ENCODE results near the gene TBC1D14. TPM values are rescaled to one million over a fixed set of nuclear protein-coding genes. Genes with fewer than 3 reads are reported as not detected.

TBC1D14 gene
- total and polyA plus RNA-seq, 10 of the 15 experiments (the other 5 are each of a cell fraction or from before 2014, with no cell fraction given) = 0.87 to 39.3 (median 30.1) TPM

GRCh38 chr4:6991249-6991648 lies 81.6 kb downstream of the TBC1D14 start:
- no TSS peak for BruUV-seq (replicated peaks)
- Histone ChIP-seq H3K79me2 (ENCODE audit: control insufficient read depth, insufficient read depth, low read length) (peaks cover 34% of the 10 kb centered on the region), H3K4me2 (ENCODE audit: control insufficient read depth, insufficient read depth) (peak overlapping the region; percentile 45; the same call in 1 of the 2 replicates), H2AFZ (ENCODE audit: control insufficient read depth, low read depth, low read length) (no peak overlapping the region), H3K36me3 (ENCODE audit: control insufficient read depth in 2 of 2, insufficient read depth in 2 of 2, low read length in 1 of 2) (peaks cover 0 to 17% of the 10 kb centered on the region in 2 experiments; a peak in 1 of 4 replicates), H3K4me1 (ENCODE audit: control insufficient read depth, insufficient read depth, low read length) (peaks cover 32% of the 10 kb centered on the region), H3K27me3 (replicated peaks in 1 of 2; ENCODE audit: control insufficient read depth in 2 of 2, insufficient read depth in 2 of 2, low read length in 1 of 2) (no peaks in the 10 kb centered on the region), H4K20me1 (ENCODE audit: control insufficient read depth, insufficient read depth) (no peaks in the 10 kb centered on the region), H3K9ac (ENCODE audit: control insufficient read depth, insufficient read depth, low read length) (0 out of 2 replicates have a peak overlapping the region, but pooled peaks have one; percentile 11), H3K9me3 (replicated peaks; ENCODE audit: control insufficient read depth, insufficient read depth, low read length) (no peaks in the 10 kb centered on the region), H3K27ac (ENCODE audit: control insufficient read depth, insufficient read depth) (0 out of 2 replicates have a peak overlapping the region, but pooled peaks have one; percentile 56), H3K4me3 (no peak overlapping the region)
- WGBS (ENCODE audit: insufficient coverage, insufficient replicate concordance, low lambda C conversion rate, missing lambda C conversion rate) = 86% methylated on average over 11 of the region's 11 CpGs
- ATAC-seq (no peak), FAIRE-seq (no peak), DNase-seq (ENCODE audit: low read depth, low spot score) (no peak)
- ChIA-PET CTCF (interaction anchor here (1.1 to 2.5 kb wide), 6 partner anchors 20 to 118 kb away, joined by 3 to 6 read pairs (median 3); no protein-coding TSS in a partner anchor), RAD21 (ENCODE audit: unreplicated experiment) (interaction anchor here (0.7 to 1.0 kb wide), 2 partner anchors 16 to 77 kb away, joined by 3 read pairs; no protein-coding TSS in a partner anchor), SMC1A (ENCODE audit: uncharacterized antibody, unreplicated experiment) (interaction anchor here (1.7 kb wide), 1 partner anchor 50 kb away, joined by 6 read pairs; no protein-coding TSS in a partner anchor), POLR2A (no interaction called here)
- TF ChIP-seq ESRRA (IDR thresholded peaks at IDR 0.05; ENCODE audit: low read length) (no peak), BMI1 (IDR thresholded peaks at IDR 0.05; ENCODE audit: borderline replicate concordance) (no peak), RCOR1 (conservative IDR thresholded peaks at IDR 0.05; ENCODE audit: low read depth, low read length) (no peak), E2F4 (IDR thresholded peaks at IDR 0.05; ENCODE audit: low read depth, low read length) (no peak), SMAD5 (IDR thresholded peaks at IDR 0.05; ENCODE audit: low read depth) (no peak), EGR1 (IDR thresholded peaks at IDR 0.05; ENCODE audit: borderline replicate concordance in 1 of 2, low read depth in 2 of 2, low read length in 2 of 2) (no peak), NRF1 (conservative IDR thresholded peaks at IDR 0.05; ENCODE audit: low read depth, low read length) (no peak), PAX5 (IDR thresholded peaks at IDR 0.05; ENCODE audit: borderline replicate concordance, low read depth, low read length) (no peak), RELB (IDR thresholded peaks at IDR 0.05; ENCODE audit: low read depth) (no peak), SRF (IDR thresholded peaks at IDR 0.05; ENCODE audit: low read depth in 2 of 2, low read length in 2 of 2) (no peak), PBX3 (IDR thresholded peaks at IDR 0.05; ENCODE audit: insufficient replicate concordance, low read depth, low read length) (no peak), E4F1 (IDR thresholded peaks at IDR 0.05; ENCODE audit: borderline replicate concordance, partially characterized antibody) (no peak)
- intact Hi-C loops (cut with micrococcal nuclease; ENCODE audit: unreplicated experiment) (no loop called here), in situ Hi-C loops (cut with MboI) (no loop called here)
